ENCODE data around the gene CNDP2. TPM values are rescaled to one million over a fixed set of nuclear protein-coding genes. Genes with fewer than 3 reads are reported as not detected.
A peak's percentile ranks its signal among the peaks of the same experiment; 100 is the strongest.

Gene CNDP2
- total RNA-seq, 1 donor: 38.4 TPM

- no peak for TF ChIP-seq CTCF (IDR thresholded peaks at IDR 0.05; ENCODE audit: insufficient read depth, low read depth, low read length)
- DNase-seq (ENCODE audit: low read depth): peak; percentile 17
- no peak overlapping the region for H3K4me3 ChIP-seq (ENCODE audit: low read depth, low read length)
Observed at GRCh38 chr18:74540652-74541421, 44.7 kb downstream of the CNDP2 start.

GRCh38 chr18:74541703-74542555, 45.8 kb downstream of the CNDP2 start:
- no peak for DNase-seq (ENCODE audit: low read depth)
- no peak for TF ChIP-seq CTCF (IDR thresholded peaks at IDR 0.05; ENCODE audit: insufficient read depth, low read depth, low read length)
- H3K4me3 ChIP-seq (ENCODE audit: low read depth, low read length): no peak overlapping the region

DNA sequence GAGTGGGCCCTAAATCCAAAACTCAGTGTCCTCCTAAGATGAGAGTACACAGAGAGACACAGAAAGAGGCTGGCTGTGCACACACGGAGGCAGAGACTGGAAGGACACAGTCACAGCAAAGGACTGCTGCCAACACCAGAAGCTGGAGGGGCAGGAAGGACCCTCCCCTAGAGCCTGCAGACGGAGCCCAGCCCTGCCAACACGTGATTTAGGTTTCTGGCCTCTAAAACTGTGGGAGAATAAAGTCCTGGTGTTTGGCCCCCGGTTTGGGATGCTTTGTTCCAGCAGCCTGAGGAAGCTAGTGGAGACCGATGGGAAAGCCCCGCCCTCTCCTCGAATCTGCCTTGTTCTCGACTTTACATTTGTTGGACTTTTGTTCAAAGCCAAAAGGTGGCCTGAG, 48.7 kb downstream of the CNDP2 start:
- no peak overlapping the region for H3K4me3 ChIP-seq (ENCODE audit: low read depth, low read length)
- no peak for TF ChIP-seq CTCF (IDR thresholded peaks at IDR 0.05; ENCODE audit: insufficient read depth, low read depth, low read length)
- no peak for DNase-seq (ENCODE audit: low read depth)

DNA sequence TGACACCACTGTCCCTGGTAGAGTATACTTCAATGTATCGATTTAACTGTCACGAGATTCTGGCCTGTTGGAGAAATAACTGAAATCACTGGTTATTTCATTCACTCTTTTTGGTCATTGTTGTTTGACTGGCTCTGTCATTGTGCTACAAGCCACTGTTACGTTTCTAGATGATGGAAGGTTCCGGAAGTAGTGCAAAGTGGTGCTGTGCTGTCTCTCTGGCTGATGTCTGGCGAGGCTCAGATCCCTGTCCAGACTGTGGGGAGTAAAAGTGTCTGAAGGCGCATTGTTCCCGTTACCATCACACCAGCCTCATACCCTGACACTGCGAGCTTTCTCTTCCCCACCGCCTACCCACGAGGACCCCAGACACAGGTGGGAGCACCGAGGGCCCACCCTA, 49.8 kb downstream of the CNDP2 start:
- no peak overlapping the region for H3K4me3 ChIP-seq (ENCODE audit: low read depth, low read length)

DNA sequence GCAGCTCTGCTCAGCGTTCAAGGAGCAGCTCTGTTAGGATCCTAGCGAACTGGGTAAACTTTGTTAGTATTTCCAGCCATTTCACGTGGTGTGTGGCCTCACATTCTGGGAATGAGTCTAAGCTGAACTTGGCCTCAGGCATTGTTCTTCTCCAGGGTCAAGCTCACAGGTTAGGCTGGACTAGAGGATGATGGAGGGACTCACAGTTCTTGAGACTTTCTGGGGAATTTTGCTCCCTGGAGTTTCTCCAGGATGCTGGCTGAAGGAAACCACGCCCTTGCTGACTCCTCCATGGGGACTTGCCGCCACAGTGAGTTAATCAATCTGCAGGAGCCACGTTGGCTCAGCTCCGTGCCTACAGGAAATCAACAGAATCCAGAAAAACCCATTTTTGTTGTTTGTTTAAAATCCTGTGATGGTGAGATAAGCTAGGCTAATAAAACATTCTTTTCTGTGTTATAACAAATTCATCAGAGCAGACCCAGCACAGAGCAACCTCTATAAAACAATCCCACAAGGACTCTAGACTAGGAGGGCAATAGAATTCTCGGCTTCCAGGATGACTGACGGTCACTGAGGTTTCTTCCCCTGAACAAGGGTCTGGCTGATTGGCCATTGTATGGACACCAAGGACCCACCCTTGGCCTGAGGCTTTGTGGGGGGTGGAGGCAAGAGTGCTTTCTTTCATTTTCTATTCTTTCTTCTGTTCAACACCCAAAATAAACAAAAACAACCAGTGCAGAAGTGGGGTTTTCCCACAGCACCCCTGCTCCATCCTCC, 50.8 kb downstream of the CNDP2 start:
- TF ChIP-seq CTCF (IDR thresholded peaks at IDR 0.05; ENCODE audit: insufficient read depth, low read depth, low read length): no peak
- peak; percentile 57 for DNase-seq (ENCODE audit: low read depth)
- H3K4me3 ChIP-seq (ENCODE audit: low read depth, low read length): no peak overlapping the region

More for the DNA sequence above, 49.8 kb downstream of the CNDP2 start:
- no peak for DNase-seq (ENCODE audit: low read depth)
- no peak for TF ChIP-seq CTCF (IDR thresholded peaks at IDR 0.05; ENCODE audit: insufficient read depth, low read depth, low read length)

GRCh38 chr18:74547860-74548259, 51.7 kb downstream of the CNDP2 start:
- no peak overlapping the region for H3K4me3 ChIP-seq (ENCODE audit: low read depth, low read length)
- DNase-seq (ENCODE audit: low read depth): no peak
- no peak for TF ChIP-seq CTCF (IDR thresholded peaks at IDR 0.05; ENCODE audit: insufficient read depth, low read depth, low read length)
